Measurements from ENCODE around the gene PRKAR2A. TPM values are rescaled to one million over a fixed set of nuclear protein-coding genes. Genes with fewer than 3 reads are reported as not detected.
"Not testable (repeated sequence)": the region's sequence is repeated elsewhere in the genome, so short reads cannot be mapped to it uniquely, and the experiment has no call there.

PRKAR2A gene
- total RNA-seq, 1 donor: 47.9 TPM

DNA sequence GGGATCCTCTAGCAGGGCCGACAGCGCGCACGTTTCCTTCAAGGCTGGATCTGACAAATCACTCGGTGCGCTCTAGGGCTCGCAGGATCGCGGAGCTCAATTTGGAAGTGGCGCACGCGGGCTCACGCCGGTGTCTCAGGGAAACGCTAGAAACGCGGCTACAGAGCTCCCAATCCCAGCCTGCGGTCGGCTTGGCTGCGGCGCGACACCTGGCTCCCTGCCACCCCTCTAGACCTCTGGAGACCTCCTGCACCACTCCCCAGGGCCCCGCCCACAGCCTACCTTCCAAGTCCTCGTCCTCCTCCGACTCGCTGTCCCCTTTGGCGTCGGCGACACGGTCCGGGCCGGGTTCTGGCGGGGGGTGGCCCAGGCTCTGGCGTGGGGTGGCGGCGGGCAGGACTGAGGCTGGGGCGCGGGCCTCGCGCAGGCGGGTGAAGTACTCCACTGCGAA is 596 bp downstream of the PRKAR2A start:
- TF ChIP-seq, protein P1, sequence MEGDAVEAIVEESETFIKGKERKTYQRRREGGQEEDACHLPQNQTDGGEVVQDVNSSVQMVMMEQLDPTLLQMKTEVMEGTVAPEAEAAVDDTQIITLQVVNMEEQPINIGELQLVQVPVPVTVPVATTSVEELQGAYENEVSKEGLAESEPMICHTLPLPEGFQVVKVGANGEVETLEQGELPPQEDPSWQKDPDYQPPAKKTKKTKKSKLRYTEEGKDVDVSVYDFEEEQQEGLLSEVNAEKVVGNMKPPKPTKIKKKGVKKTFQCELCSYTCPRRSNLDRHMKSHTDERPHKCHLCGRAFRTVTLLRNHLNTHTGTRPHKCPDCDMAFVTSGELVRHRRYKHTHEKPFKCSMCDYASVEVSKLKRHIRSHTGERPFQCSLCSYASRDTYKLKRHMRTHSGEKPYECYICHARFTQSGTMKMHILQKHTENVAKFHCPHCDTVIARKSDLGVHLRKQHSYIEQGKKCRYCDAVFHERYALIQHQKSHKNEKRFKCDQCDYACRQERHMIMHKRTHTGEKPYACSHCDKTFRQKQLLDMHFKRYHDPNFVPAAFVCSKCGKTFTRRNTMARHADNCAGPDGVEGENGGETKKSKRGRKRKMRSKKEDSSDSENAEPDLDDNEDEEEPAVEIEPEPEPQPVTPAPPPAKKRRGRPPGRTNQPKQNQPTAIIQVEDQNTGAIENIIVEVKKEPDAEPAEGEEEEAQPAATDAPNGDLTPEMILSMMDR (IDR thresholded peaks at IDR 0.05; ENCODE audit: insufficient read depth, low read depth, low read length): no peak
- H3K4me3 ChIP-seq (ENCODE audit: low read depth, low read length): peak overlapping the region; percentile 85

GRCh38 chr3:48845170-48845569 is 2.5 kb downstream of the PRKAR2A start:
- peak; percentile 49 for DNase-seq (ENCODE audit: low read depth)
- H3K4me3 ChIP-seq (ENCODE audit: low read depth, low read length): no peak overlapping the region
- TF ChIP-seq, protein P1 (IDR thresholded peaks at IDR 0.05; ENCODE audit: insufficient read depth, low read depth, low read length): no peak

More for the DNA sequence above, 596 bp downstream of the PRKAR2A start:
- peak; percentile 84 for DNase-seq (ENCODE audit: low read depth)

DNA sequence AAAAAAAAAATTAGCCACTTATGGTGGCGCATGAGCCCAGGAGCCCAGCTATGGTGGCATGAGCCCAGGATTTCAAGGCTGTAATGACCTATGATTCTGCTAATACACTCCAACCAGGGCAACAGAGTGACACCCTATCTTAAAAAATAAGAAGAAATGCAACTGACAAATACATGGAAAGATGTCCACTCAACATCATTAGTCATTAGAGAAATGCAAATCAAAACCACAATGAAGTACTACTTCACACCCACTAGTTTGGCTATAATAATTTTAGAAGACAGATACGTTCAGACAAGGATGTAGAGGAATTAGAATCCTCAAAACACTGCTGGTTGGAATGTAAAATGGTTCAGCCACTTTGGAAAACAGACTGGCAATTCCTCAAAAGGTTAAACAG is 10.5 kb downstream of the PRKAR2A start:
- DNase-seq (ENCODE audit: low read depth): no peak
- H3K4me3 ChIP-seq (ENCODE audit: low read depth, low read length): no peak overlapping the region
- TF ChIP-seq, protein P1 (IDR thresholded peaks at IDR 0.05; ENCODE audit: insufficient read depth, low read depth, low read length): no peak

GRCh38 chr3:48835650-48836366 is 11.9 kb downstream of the PRKAR2A start:
- TF ChIP-seq, protein P1 (IDR thresholded peaks at IDR 0.05; ENCODE audit: insufficient read depth, low read depth, low read length): no peak
- H3K4me3 ChIP-seq (ENCODE audit: low read depth, low read length): no peak overlapping the region
- no peak for DNase-seq (ENCODE audit: low read depth)

GRCh38 chr3:48832684-48833083 is 15.0 kb downstream of the PRKAR2A start:
- no peak for DNase-seq (ENCODE audit: low read depth)
- no peak overlapping the region for H3K4me3 ChIP-seq (ENCODE audit: low read depth, low read length)
- TF ChIP-seq, protein P1 (IDR thresholded peaks at IDR 0.05; ENCODE audit: insufficient read depth, low read depth, low read length): no peak

- TF ChIP-seq, protein P1 (IDR thresholded peaks at IDR 0.05; ENCODE audit: insufficient read depth, low read depth, low read length): no peak
Observed at GRCh38 chr3:48830715-48831114, 17.0 kb downstream of the PRKAR2A start.

GRCh38 chr3:48829525-48829924 is 18.1 kb downstream of the PRKAR2A start:
- H3K4me3 ChIP-seq (ENCODE audit: low read depth, low read length); DNase-seq (ENCODE audit: low read depth): not testable (repeated sequence)

More at GRCh38 chr3:48830715-48831114, 17.0 kb downstream of the PRKAR2A start:
- no peak for DNase-seq (ENCODE audit: low read depth)
- H3K4me3 ChIP-seq (ENCODE audit: low read depth, low read length): no peak overlapping the region

- not testable (repeated sequence) for H3K4me3 ChIP-seq (ENCODE audit: low read depth, low read length); DNase-seq (ENCODE audit: low read depth)
Observed at GRCh38 chr3:48827874-48828273, 19.8 kb downstream of the PRKAR2A start.
